ENCODE results near the gene TMEM119. TPM values are rescaled to one million over a fixed set of nuclear protein-coding genes. Genes with fewer than 3 reads are reported as not detected.

Gene TMEM119
- total and polyA plus RNA-seq, 9 of the 15 experiments (the other 6 are each of a cell fraction or from before 2014, with no cell fraction given), result 0.18 TPM; not detected in 8

DNA sequence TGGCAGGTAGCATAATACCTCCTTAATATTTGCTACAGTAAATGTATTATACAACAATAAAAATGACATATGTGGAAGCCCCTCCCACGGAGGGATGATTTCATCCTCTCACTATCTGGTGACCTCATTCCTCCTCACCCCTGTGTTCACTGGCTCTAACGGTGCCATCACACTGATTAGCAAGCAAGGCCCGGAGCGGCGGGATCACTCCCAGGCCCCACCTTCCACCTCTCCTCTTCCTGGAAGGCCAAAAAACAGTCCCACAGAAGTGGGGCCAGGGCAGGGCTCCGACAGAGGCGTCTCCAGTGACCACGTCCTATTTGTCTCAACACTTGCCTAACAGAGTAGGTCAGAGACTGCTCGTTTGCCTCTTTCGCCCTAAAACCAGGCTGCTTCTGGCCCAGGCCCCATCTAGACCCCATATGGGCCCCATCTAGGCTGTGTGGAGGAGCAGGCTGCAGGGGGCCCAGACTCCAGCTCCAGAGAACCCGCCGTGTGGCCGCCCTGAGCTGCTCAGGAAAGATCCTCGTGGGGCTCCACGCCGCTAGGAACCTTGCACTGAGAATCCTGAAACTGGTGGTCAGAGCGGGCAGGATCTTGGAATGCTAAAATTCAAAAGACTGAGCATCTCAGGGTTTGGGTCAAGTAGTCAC, 32.1 kb upstream of the TMEM119 start (continued):
- TF ChIP-seq PHB (CRISPR knock-in tag; IDR thresholded peaks at IDR 0.05) (no peak), ZNF583 (CRISPR knock-in tag; IDR thresholded peaks at IDR 0.05) (peak; percentile 75; the same call in 1 of the 2 replicates), CBFA2T3 (IDR thresholded peaks at IDR 0.05) (peak; percentile 52), KLF6 (CRISPR knock-in tag; IDR thresholded peaks at IDR 0.05; ENCODE audit: borderline replicate concordance) (peak; percentile 53; the same call in 1 of the 2 replicates), RFX5 (IDR thresholded peaks at IDR 0.05; ENCODE audit: low read depth, low read length) (peak; percentile 50; the same call in 1 of the 2 replicates), ARID1B (IDR thresholded peaks at IDR 0.05) (peak; percentile 68), ZNF696 (CRISPR knock-in tag; conservative IDR thresholded peaks at IDR 0.05) (no peak), POLR3A (IDR thresholded peaks at IDR 0.05; ENCODE audit: borderline replicate concordance, extremely low read depth, insufficient read depth, insufficient read length) (no peak), PTBP1 (IDR thresholded peaks at IDR 0.05; ENCODE audit: low read depth, low read length) (no peak), TFE3 (CRISPR knock-in tag; IDR thresholded peaks at IDR 0.05) (no peak), RB1 (IDR thresholded peaks at IDR 0.05; ENCODE audit: low read depth) (no peak), GATA2 (CRISPR knock-in tag; IDR thresholded peaks at IDR 0.05) (no peak), POLR2G (IDR thresholded peaks at IDR 0.05; ENCODE audit: low read depth, low read length) (peak; percentile 80), EP400 (IDR thresholded peaks at IDR 0.05) (peak; percentile 64), ZBED1 (IDR thresholded peaks at IDR 0.05) (peak; percentile 19; the same call in 1 of the 2 replicates), EGR1 (conservative IDR thresholded peaks at IDR 0.05) (0 out of 2 replicates have a peak, but pooled peaks have one; percentile 20), SRSF3 (IDR thresholded peaks at IDR 0.05; ENCODE audit: insufficient read depth, low read length) (peak; percentile 28; the same call in 1 of the 2 replicates), FOXJ3 (CRISPR knock-in tag; IDR thresholded peaks at IDR 0.05) (no peak), MYC (IDR thresholded peaks at IDR 0.05; ENCODE audit: low read depth, low read length) (peak; percentile 76), MYC (CRISPR knock-in tag; IDR thresholded peaks at IDR 0.05; ENCODE audit: borderline replicate concordance, low read depth) (no peak), ZNF764 (CRISPR knock-in tag; IDR thresholded peaks at IDR 0.05; ENCODE audit: low read depth) (0 out of 2 replicates have a peak, but pooled peaks have one; percentile 36), MIER1 (IDR thresholded peaks at IDR 0.05; ENCODE audit: low read depth) (no peak), L3MBTL2 (IDR thresholded peaks at IDR 0.05) (peak; percentile 49), SOX6 (IDR thresholded peaks at IDR 0.05) (peak; percentile 54), BACH1 (tag; IDR thresholded peaks at IDR 0.05) (peak; percentile 40; the same call in 1 of the 2 replicates), KDM5B (IDR thresholded peaks at IDR 0.05; ENCODE audit: insufficient replicate concordance, low read depth, low read length) (peak; percentile 86), MEIS2 (IDR thresholded peaks at IDR 0.05; ENCODE audit: partially characterized antibody) (peak; percentile 54)
- TF ChIP-seq, protein P1, sequence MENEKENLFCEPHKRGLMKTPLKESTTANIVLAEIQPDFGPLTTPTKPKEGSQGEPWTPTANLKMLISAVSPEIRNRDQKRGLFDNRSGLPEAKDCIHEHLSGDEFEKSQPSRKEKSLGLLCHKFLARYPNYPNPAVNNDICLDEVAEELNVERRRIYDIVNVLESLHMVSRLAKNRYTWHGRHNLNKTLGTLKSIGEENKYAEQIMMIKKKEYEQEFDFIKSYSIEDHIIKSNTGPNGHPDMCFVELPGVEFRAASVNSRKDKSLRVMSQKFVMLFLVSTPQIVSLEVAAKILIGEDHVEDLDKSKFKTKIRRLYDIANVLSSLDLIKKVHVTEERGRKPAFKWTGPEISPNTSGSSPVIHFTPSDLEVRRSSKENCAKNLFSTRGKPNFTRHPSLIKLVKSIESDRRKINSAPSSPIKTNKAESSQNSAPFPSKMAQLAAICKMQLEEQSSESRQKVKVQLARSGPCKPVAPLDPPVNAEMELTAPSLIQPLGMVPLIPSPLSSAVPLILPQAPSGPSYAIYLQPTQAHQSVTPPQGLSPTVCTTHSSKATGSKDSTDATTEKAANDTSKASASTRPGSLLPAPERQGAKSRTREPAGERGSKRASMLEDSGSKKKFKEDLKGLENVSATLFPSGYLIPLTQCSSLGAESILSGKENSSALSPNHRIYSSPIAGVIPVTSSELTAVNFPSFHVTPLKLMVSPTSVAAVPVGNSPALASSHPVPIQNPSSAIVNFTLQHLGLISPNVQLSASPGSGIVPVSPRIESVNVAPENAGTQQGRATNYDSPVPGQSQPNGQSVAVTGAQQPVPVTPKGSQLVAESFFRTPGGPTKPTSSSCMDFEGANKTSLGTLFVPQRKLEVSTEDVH (IDR thresholded peaks at IDR 0.05; ENCODE audit: low read depth, partially characterized antibody), result peak; percentile 29
